Stimulated activated CD8-positive, alpha-beta memory T cell treated with anti-CD3 and anti-CD28 coated beads, Interleukin-12 subunit alpha, Interleukin-12 subunit beta, amount 100 ng/mL, for 24 hours (primary cell): ENCODE data around the gene NCAPH2.

ENCODE experiments used
- DNase-seq: peaks from one replicate; pipeline ENCODE4 v3.0.0-alpha.2; 2020; ENCODE audit errors: extremely low read depth

The NCAPH2 gene

DNA sequence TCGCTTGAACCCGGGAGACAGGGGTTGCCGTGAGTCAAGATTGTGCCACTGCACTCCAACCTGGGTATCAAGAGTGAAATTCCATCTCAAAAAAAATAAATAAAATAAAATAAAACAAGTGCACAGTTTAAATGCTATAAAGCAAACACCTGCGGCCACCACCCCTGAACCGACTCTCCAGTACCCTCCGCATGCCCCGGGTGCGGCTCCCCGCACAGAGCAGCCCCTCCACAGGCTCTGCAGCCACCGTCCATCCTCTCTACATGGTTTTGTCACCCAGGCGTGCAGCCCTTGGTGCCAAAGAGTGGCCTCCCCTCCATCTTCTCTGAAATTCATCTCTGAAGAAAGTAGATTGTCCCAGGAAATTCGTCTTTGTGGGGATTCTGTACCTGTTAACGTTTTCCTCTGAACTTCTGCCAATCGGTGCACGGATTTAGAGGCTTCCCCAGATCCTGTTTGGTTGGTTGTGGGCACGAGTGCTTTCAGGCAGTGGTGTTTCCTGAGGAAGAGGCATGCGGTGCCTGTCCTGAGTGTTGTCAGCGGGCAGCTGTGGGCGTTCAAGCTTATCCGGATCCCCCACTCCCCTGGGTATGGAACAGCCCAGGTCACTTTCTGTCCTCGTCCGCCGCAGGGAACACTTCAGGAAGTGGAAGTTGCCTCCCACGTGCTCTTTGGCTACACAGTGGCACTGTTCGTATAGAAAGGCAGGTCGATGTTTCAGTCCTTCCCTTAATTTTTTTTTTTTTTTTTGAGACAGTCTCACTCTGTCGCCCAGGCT is 17.3 kb upstream of the NCAPH2 start:
- no peak for DNase-seq

- DNase-seq: no peak
Observed at GRCh38 chr22:50497093-50497492, 10.9 kb upstream of the NCAPH2 start.

DNA sequence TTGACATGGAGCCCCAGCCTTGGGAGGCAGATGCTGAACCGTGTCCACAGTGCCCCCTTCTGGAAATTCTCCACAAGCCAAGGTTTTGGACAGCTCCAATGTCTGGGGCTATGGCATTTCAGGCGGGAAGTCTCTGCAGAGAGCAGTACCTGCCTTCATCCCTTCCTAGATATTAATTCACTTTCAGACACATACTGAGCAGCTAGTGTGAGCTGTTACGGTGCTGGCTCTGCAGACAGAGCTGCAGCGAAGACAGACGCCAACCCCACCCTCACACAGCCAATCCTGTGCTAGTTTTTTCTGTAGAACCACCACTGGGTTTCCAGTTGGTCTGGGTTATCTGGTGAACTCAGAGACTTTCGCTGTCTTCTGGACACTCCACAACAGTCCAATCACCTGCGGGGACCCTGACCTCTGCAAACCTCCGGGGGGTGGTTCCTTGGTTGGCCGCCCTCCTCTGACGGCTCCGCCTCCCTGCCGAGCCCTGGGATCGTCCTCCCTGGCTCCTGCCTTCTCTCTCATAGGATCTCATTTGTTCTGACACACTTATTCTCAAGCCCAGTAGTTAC is 9.6 kb upstream of the NCAPH2 start:
- no peak for DNase-seq

DNA sequence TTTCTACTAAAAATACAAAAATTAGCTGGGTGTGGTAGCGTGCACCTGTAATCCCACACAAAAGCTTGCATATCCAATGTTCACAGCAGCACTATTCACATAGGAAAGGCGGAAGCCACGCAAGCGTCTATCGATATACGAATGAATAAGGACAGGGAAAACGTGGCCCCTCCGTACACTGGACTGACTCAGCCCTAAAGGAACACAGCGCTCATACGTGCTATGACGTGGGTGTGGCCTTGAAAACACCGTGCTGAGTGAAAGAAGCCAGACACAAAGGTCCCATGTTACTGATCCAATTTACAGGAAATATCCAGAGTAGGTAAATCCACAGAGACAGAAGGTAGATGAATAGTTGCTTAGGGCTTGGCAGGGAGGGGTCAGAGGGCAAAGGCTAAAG is 7.6 kb upstream of the NCAPH2 start:
- no peak for DNase-seq

- DNase-seq: no peak
Observed at GRCh38 chr22:50502096-50502495, 5.9 kb upstream of the NCAPH2 start.

- DNase-seq: no peak
Observed at GRCh38 chr22:50502628-50503474, 5.2 kb upstream of the NCAPH2 start.

DNA sequence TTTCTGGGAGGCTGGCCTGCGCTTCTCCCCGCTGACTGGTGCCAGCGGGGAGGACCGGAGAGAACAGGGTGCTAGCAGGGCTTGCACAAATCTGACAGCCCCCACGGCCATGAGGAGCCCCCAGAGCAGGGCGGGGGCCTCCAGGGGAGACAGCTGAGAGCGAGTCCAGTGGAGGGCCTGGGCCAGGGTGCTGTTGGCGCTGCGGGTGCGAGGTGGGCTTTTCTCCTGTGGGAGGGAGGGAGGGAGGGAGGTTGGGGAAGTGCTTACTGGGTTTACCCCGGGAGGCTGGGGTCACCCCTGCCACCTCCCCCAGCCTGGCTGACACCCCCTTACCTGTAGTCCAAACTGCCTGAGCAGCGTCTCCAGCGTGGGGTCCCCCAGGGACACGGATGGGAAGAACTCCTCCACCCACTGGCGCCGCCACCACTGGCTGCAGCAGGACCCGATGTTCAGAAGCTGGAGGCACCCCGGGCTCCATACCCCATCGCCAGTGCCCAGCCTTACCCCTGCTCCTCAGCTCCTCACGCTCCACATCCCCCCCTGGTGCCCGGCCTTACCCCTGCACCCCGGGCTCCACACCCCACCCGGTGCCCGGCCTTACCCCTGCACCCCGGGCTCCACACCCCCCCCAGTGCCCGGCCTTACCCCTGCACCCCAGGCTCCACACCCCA is 4.4 kb upstream of the NCAPH2 start:
- DNase-seq: no peak

GRCh38 chr22:50504369-50505211 is 3.4 kb upstream of the NCAPH2 start:
- no peak for DNase-seq

DNA sequence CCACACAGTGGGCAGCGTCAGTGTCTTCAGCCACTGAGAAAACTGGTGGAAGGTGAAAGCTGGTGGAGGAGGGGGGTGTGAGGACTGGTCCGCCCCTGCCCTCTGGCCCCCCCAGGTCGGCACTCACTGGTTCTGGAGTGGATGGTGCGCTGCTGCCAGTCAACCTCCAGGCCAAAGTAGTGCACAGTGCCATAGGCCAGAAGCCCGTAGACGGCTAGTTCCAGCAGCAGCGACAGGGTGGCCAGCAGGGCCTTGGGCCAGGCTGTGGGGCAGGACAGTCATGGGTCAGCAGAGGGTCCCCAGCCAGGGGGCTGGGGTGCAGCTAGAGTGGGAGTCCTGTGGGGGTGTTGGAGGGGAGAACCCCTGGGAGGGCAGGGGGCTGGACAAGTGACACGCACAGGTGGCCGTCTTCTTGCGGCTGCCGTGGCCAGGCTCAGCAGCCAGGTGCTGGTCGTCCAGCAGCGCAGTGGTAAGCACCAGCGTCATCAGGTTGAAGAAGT is 2.7 kb upstream of the NCAPH2 start:
- DNase-seq: no peak

DNA sequence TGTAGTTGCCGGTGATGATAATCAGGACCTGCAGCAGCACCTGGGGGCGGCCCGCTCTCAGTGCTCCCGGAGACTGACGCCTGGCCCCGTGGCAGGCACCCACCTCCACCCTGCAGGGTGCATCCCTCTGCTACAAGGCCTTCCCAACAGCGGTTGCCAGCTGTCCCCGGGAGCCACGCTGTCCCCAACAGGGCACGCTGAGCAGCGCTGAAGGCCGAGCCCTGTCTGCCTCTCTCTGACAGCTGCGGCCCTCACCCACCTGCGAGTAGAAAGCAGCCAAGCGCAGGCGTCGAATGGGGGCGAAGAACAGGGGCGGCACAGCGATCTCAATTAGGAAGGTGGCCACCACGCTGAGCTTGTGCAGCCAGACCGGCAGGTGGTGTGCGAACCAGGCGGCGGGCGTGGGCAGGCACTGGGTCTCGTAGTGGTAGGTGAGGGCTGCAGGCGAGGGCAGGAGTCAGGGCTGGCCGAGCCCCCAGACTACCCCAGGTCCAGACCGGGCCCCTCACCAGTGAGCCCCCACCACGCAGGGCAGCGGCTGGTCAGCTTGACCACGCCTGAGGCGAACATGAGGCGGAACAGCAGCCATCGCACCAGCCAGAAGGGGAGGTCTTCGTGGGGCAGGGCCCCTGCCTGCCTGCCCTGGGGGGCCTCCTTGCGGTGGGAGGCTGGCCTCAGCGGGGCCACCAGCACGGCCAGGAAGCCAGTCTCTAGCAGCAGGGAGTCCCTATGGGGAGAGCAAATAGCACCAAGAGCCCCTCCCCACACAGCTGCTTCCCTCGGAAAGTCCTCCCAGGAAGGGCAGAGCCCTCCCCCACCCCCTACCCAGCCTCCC is 2.0 kb upstream of the NCAPH2 start:
- no peak for DNase-seq

GRCh38 chr22:50506611-50507420 is 1.2 kb upstream of the NCAPH2 start:
- no peak for DNase-seq

DNA sequence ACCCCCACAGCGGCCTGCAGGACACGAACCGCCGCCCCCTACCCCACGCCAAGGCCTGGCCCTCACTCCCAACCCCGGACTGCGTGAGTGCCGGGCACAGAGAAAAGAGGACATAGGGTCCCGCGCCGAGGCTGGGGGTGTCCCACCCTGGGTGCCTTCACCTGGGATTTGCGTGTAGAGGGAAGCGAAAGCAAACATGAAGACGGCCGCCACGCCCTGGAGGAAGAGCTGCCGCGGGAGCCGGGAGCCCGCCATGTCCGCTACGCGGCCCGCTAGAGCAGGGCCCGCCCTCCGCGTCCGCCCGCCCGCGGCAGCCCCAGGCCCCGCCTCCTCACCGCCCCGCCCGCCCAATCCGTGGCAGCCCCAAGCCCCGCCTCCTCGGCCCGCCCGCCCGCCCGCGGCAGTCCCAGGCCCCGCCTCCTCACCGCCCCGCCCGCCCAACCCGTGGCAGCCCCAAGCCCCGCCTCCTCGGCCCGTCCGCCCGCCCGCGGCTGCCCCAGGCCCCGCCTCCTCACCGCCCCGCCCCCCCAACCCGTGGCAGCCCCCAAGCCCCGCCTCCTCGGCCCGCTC is 518 bp upstream of the NCAPH2 start, which contains the start of gene LMF2:
Gene LMF2 (minus strand): TSS at position 282 of the 570 bp plus-strand sequence. CDS start 27 bp downstream, at position 255.
- peak; percentile 83 for DNase-seq

GRCh38 chr22:50508897-50509296 is 873 bp downstream of the NCAPH2 start:
- no peak for DNase-seq

- no peak for DNase-seq
Observed at GRCh38 chr22:50513175-50513574, 5.2 kb downstream of the NCAPH2 start.

DNA sequence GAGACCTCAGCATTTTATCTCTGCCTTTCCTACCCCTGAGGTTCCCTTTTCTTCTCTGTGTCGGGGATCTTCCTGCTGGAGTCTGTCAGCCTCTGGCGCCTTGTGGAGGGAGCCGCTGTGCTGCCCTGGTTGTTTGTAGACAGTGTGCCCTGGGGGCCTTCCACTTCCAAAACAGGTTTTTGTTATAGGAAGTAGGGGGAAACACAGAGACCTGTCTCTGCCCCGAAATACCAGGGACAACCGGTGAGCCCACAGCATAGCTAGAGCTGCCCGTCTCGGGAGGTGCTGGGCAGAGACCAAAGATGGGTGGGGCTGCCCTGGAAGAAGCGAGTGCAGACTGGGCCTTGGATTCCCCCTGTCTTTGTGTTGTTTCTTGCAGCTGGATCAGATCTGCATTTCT is 8.0 kb downstream of the NCAPH2 start:
- no peak for DNase-seq

DNA sequence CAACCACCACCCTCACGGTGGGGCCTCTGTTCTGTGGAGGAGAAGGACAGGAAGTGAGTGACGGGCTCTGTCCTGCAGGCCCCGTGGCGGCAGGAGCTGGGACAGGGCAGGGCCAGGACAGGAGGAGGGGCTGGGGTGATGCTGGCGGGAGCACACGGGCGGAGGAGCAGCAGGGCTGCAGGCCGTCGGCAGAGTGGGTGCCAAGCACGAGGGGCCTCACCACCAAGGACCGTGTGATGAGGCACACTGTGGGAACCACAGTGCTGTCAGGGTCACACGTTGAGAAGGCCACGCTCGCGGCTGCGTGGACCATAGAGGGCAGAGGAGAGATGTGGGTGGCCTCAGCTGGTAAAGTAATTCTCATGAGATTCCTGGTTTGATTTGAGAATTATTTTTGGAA is 8.9 kb downstream of the NCAPH2 start:
- no peak for DNase-seq

DNA sequence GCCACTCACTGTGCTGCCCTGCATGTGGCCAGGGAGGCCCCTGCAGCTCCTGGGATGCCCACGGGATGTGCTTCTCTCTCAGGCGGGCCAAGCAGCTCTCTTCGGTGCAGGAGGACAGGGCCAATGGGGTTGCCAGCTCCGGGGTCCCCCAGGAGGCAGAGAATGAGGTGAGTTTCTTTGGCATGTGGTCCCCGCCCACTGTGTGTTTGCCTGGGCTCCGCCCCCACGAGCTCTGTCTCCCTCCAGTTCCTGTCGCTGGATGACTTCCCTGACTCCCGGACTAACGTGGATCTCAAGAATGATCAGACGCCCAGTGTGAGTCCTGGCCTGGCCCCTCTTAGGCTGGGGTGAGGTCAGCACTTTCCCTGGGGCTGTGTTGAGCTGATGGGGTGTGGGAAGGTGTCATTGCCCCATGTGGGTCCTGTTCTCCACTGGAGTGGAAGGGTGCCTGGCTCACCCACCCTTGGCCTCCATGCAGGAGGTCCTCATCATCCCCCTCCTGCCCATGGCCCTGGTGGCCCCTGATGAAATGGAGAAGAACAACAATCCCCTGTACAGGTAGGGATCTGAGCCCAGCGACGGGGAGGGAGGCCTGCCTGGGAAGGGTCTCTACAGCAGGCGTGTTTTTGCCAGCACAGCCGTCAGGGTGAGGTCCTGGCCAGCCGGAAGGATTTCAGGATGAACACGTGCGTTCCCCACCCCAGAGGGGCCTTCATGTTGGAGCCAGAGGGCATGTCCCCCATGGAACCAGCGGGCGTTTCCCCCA is 9.7 kb downstream of the NCAPH2 start:
- DNase-seq: no peak

- no peak for DNase-seq
Observed at GRCh38 chr22:50518606-50519005, 10.6 kb downstream of the NCAPH2 start.
